ENCODE data around the gene YWHAQ.

Gene YWHAQ

GRCh38 chr2:9655441-9656269 lies 24.9 kb upstream of the YWHAQ start:
- peak; percentile 47 for DNase-seq (ENCODE audit: low spot score)

- DNase-seq (ENCODE audit: low spot score) = no peak
Observed at GRCh38 chr2:9654452-9655100, 23.8 kb upstream of the YWHAQ start.

GRCh38 chr2:9653485-9654271 lies 22.9 kb upstream of the YWHAQ start:
- no peak for DNase-seq (ENCODE audit: low spot score)

GRCh38 chr2:9652898-9653479 lies 22.2 kb upstream of the YWHAQ start:
- no peak for DNase-seq (ENCODE audit: low spot score)

GRCh38 chr2:9652267-9652666 lies 21.5 kb upstream of the YWHAQ start:
- DNase-seq (ENCODE audit: low spot score) = no peak

GRCh38 chr2:9650119-9650821 lies 19.5 kb upstream of the YWHAQ start:
- no peak for DNase-seq (ENCODE audit: low spot score)

- DNase-seq (ENCODE audit: low spot score) = no peak
Observed at GRCh38 chr2:9649261-9649660, 18.5 kb upstream of the YWHAQ start.

- no peak for DNase-seq (ENCODE audit: low spot score)
Observed at GRCh38 chr2:9648821-9649220, 18.0 kb upstream of the YWHAQ start.

- DNase-seq (ENCODE audit: low spot score) = no peak
Observed at GRCh38 chr2:9647884-9648283, 17.1 kb upstream of the YWHAQ start.

GRCh38 chr2:9646196-9647030 lies 15.6 kb upstream of the YWHAQ start:
- DNase-seq (ENCODE audit: low spot score) = no peak

- DNase-seq (ENCODE audit: low spot score) = no peak
Observed at GRCh38 chr2:9644603-9645002, 13.8 kb upstream of the YWHAQ start.

GRCh38 chr2:9644021-9644420 lies 13.2 kb upstream of the YWHAQ start:
- DNase-seq (ENCODE audit: low spot score) = no peak

- no peak for DNase-seq (ENCODE audit: low spot score)
Observed at GRCh38 chr2:9641641-9642040, 10.8 kb upstream of the YWHAQ start.

GRCh38 chr2:9640403-9641104 lies 9.8 kb upstream of the YWHAQ start:
- peak; percentile 93 for DNase-seq (ENCODE audit: low spot score)

GRCh38 chr2:9639740-9640343 lies 9.0 kb upstream of the YWHAQ start:
- no peak for DNase-seq (ENCODE audit: low spot score)

- no peak for DNase-seq (ENCODE audit: low spot score)
Observed at GRCh38 chr2:9639000-9639602, 8.3 kb upstream of the YWHAQ start.

GRCh38 chr2:9638532-9638931 lies 7.7 kb upstream of the YWHAQ start:
- peak; percentile 72 for DNase-seq (ENCODE audit: low spot score)

- DNase-seq (ENCODE audit: low spot score) = peak; percentile 92
Observed at GRCh38 chr2:9637330-9637729, 6.5 kb upstream of the YWHAQ start.

- no peak for DNase-seq (ENCODE audit: low spot score)
Observed at GRCh38 chr2:9634133-9634532, 3.3 kb upstream of the YWHAQ start.
